BE2C (cell line): ENCODE results near the gene KLHL41.
"Not testable (repeated sequence)": the region's sequence is repeated elsewhere in the genome, so short reads cannot be mapped to it uniquely, and the experiment has no call there.

ENCODE experiments used
- DNase-seq: peaks from one replicate; pipeline ENCODE4 v3.0.0-alpha.2; 2020
- H3K27me3 ChIP-seq: fragments of 250-450 bp; sonication (Bioruptor Pico); 2 replicates; pipeline ENCODE4 v1.5.1; 2020; ENCODE audit warnings: mild to moderate bottlenecking
- H3K36me3 ChIP-seq: fragments of 250-450 bp; sonication (Bioruptor Pico); 2 replicates; pipeline ENCODE4 v1.5.1; 2020; ENCODE audit warnings: mild to moderate bottlenecking
- H3K4me1 ChIP-seq: fragments of 250-450 bp; sonication (Bioruptor Pico); 2 replicates; pipeline ENCODE4 v1.5.1; 2020
- H3K4me3 ChIP-seq: 2 replicates; pipeline ENCODE4 v1.5.1; 2011; ENCODE audit warnings: low read depth, low read length
- H3K9me3 ChIP-seq: fragments of 250-450 bp; sonication (Bioruptor Pico); 2 replicates; pipeline ENCODE4 v1.5.1; 2020
- TF ChIP-seq, protein P1 (sequence below): IDR thresholded peaks from 2 replicates; pipeline ENCODE4 v1.5.1; 2012; ENCODE audit warnings: mild to moderate bottlenecking, low read depth, low read length

KLHL41 gene

DNA sequence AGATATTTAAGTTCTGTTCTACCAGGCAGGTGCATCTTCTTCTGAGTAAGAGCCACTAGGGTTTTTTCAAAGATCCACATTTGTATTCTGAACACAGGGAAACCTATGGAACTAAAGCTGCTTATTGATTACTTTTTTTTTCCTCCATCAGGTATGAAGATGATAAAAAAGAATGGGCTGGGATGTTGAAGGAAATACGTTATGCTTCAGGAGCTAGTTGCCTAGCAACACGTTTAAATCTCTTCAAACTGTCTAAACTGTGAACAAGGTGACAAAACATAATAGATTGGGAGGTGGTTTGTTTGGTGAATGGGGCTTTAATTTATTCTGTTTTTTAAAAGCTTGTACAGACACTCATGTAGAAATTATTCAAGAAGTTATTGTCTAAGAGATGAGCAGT lies 15.9 kb downstream of the KLHL41 start:
- Histone ChIP-seq H3K9me3 (no peaks in the 10 kb centered on the region), H3K4me1 (no peaks in the 10 kb centered on the region), H3K27me3 (no peaks in the 10 kb centered on the region), H3K36me3 (no peaks in the 10 kb centered on the region), H3K4me3 (no peak overlapping the region)
- no peak for DNase-seq
- TF ChIP-seq, protein P1, sequence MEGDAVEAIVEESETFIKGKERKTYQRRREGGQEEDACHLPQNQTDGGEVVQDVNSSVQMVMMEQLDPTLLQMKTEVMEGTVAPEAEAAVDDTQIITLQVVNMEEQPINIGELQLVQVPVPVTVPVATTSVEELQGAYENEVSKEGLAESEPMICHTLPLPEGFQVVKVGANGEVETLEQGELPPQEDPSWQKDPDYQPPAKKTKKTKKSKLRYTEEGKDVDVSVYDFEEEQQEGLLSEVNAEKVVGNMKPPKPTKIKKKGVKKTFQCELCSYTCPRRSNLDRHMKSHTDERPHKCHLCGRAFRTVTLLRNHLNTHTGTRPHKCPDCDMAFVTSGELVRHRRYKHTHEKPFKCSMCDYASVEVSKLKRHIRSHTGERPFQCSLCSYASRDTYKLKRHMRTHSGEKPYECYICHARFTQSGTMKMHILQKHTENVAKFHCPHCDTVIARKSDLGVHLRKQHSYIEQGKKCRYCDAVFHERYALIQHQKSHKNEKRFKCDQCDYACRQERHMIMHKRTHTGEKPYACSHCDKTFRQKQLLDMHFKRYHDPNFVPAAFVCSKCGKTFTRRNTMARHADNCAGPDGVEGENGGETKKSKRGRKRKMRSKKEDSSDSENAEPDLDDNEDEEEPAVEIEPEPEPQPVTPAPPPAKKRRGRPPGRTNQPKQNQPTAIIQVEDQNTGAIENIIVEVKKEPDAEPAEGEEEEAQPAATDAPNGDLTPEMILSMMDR: no peak

DNA sequence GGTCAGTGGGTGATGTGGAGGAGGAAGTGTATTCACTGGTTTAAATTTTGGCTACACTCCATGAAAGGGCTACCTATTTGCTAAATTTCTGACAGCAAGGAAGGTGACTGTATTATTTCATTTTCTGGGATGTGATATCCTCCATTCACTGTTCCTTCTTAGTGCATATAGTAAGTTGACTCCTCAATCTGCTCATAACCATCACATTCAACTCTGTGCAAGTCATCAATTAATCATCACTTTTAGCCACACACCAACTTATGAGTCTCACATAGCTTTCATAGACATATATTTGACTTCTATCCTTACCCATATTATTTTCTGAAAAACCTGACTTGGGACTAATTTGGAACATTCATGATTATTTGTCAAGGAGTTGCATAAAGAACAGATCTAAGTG lies 16.9 kb downstream of the KLHL41 start:
- Histone ChIP-seq H3K4me1 (no peaks in the 10 kb centered on the region), H3K27me3 (no peaks in the 10 kb centered on the region), H3K9me3 (no peaks in the 10 kb centered on the region), H3K36me3 (no peaks in the 10 kb centered on the region), H3K4me3 (no peak overlapping the region)
- TF ChIP-seq, protein P1: no peak
- DNase-seq: no peak

DNA sequence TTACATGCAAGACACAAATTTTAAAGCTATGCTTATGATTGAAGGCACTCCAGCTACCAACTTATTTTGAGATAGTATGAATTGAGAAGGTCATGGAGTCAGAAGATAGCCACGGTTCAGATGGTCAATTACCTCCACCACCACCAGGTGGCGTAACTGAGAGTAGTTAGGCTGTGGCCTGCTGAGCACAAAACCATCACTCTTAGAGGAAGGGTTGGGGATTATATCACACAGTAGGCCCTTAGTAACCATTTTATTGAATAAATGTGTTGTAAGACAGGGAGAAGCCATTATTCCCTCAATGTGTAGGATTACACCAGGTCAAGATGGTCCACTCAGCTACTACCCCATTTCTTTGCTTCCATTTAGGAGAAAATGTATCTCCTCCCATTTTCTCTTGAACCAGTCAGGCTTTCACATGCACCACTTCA lies 18.8 kb downstream of the KLHL41 start:
- TF ChIP-seq, protein P1: peak; percentile 76
- no peaks in the 10 kb centered on the region for H3K9me3 ChIP-seq
- H3K4me3 ChIP-seq: no peak overlapping the region
- H3K27me3 ChIP-seq: no peaks in the 10 kb centered on the region
- DNase-seq: peak; percentile 63
- no peaks in the 10 kb centered on the region for H3K36me3 ChIP-seq
- no peaks in the 10 kb centered on the region for H3K4me1 ChIP-seq

DNA sequence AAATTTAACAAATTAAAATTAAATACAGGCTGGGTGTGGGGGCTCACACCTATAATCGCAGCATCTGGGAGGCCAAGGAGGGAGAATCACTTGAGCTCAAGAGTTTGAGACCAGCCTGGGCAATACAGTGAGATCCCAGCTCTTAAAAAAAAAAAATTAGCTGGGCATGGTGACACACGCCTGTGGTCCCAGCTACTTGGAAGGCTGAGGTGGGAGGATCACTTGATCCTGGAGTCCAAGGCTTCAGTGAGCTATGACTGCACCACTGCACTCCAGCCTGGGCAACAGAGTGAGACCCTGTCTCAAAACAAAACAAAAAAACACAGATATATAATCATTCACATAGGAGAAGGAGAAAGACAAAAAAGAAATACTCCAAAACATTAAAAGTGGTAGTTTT lies 30.0 kb downstream of the KLHL41 start:
- not testable (repeated sequence) for H3K9me3 ChIP-seq, H3K27me3 ChIP-seq, DNase-seq, H3K4me3 ChIP-seq, H3K36me3 ChIP-seq, H3K4me1 ChIP-seq

DNA sequence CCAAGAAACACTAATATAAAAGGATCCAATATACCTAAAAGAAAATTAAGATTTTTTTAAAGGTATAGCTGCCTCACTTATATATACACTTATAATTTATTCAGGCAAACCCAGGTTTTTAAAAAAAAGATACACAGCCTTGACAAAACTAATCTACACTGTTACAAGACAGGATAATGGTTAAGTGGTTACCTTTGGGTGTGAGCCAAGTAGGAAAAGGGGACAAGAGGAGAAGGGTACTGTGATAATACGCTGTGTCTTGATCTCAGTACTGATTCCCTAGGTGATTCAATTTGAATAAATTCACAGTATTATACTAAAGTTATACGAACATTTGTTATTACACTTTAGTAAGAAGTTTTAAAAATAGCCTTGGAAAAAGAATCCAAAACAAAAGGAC lies 30.6 kb downstream of the KLHL41 start:
- TF ChIP-seq, protein P1: no peak
- DNase-seq: no peak
- Histone ChIP-seq H3K4me1 (no peaks in the 10 kb centered on the region), H3K4me3 (no peak overlapping the region), H3K36me3 (no peaks in the 10 kb centered on the region), H3K27me3 (no peaks in the 10 kb centered on the region), H3K9me3 (no peaks in the 10 kb centered on the region)

DNA sequence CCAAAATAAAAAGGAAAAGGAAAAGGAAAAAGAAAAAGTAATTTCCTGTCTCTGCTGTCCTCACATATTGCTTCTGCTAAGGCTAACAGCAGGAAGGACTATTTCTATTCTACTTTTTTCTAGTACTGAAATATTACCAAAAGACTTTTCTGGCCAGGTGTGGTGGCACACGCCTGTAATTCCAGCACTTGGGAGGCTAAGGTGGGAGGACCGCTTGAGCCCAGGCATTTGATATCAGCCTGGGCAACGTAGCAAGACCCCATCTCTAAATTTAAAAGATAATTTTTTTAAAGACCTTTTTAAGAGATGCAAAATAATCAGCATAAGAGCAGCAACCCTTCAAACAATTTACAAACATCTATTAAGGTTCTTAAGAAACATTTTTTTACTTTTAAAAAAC lies 32.9 kb downstream of the KLHL41 start:
- no peaks in the 10 kb centered on the region for H3K36me3 ChIP-seq
- no peak for DNase-seq
- TF ChIP-seq, protein P1: no peak
- no peaks in the 10 kb centered on the region for H3K9me3 ChIP-seq
- no peaks in the 10 kb centered on the region for H3K4me1 ChIP-seq
- no peak overlapping the region for H3K4me3 ChIP-seq
- H3K27me3 ChIP-seq: no peaks in the 10 kb centered on the region

DNA sequence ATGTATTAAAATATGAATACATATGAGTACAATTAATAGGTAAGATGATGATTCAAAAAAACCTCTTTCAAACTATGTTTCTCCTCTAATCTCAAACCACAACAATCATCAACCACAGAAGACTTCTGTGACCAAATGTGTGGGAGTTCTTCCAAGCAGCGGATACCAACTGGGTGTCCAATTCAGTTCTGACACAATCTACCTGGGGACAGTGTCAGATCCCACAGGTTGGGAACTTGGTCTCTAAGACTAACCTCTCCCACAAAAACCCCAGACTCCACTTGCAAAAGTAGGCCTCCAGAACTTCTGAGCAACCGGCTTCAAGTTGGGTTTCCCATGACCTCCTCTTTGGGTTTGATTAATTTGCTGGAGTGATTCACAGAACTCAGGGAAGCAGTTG lies 37.3 kb downstream of the KLHL41 start:
- H3K36me3 ChIP-seq: no peaks in the 10 kb centered on the region
- H3K9me3 ChIP-seq: no peaks in the 10 kb centered on the region
- H3K27me3 ChIP-seq: no peaks in the 10 kb centered on the region
- no peaks in the 10 kb centered on the region for H3K4me1 ChIP-seq
- no peak for DNase-seq
- TF ChIP-seq, protein P1: no peak
- no peak overlapping the region for H3K4me3 ChIP-seq
